ENCODE measurements around the gene ACOT12.
"Not testable (repeated sequence)": the region's sequence is repeated elsewhere in the genome, so short reads cannot be mapped to it uniquely, and the experiment has no call there.

ACOT12 gene

DNA sequence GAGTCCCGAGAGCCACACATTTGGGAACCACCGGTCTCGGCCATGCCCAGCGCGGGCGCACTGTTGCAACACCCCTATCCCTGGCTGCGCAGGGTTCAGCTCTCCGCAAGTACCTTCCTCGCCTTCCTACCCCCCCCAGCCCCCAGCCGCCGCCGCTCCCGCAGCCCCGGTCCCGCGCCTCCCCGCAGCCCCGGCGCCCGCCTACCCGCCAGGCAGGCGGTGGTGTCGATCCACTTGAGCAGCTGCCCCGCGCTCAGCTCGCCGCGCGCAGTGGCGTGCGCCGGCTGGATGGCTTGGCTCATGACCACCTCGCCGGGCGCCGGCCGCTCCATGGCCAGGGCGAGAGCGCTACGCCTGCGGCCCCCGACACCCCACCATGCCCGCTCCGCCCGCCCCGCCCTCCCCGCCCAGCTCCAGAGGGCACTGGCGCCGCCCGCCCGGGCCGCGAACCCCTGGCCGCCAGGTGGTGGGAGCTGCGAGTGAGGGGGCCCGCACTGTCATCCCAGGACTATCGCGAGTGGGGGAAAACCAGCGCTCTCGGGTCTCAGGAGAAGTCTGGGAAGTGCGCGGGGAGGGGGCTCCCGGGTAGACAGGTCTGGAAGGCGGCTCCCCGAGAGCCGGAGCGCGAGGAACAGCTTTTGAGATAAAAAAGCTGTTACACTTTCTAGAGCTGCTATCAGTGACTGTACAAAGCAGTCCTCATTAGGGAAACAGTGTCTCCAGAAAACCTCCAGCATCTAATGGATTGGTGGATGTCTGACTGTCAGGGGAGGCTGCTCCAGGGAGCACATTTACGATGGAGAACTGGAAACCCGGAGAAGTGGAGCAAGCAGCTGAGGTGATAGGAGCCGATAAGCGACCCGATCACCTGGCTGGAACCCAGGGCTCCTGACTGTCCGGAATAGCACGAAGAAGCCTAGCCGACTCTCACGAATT, at the start of gene ACOT12:
Gene ACOT12 (minus strand): TSS at position 352 of the 936 bp plus-strand sequence. CDS start 20 bp downstream, at position 332.
- DNase-seq = no peak

DNA sequence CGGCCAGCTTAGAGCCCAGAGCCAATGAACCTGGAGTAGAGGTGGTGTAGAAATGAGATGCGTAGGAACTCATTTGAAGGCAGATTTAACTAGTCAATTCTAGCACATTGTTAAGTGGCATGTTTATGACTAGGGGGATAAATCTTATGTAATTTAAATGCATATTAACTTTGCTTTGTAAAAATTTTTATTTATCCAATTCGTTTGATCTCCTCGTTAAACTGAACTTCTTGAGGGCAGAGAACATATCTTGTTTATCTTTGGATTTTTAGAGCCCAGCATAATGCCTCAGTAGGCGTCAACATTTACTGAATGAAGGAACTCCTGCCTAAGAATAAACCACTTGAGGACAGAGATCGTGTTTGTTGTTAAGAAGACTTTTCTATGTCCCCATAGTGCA, 41.1 kb upstream of the ACOT12 start:
- DNase-seq = no peak

DNA sequence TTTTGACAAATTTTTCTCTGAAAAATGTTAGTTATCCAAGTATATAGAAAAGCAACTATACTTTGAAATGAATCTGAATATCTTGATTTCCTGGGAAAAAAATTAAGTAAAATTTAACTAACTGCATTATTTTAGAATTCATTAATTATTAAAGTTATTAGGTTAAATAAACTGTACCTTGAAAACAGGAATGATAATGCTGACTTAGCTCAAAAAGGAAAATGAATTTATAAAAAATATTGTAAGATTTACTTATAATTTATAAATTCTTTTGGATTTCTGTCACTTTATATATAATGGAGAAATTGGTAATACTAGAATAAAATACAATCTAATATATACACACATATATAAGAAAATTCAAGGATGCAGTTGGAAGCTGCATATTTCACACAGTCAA, 36.1 kb upstream of the ACOT12 start:
- no peak for DNase-seq

DNA sequence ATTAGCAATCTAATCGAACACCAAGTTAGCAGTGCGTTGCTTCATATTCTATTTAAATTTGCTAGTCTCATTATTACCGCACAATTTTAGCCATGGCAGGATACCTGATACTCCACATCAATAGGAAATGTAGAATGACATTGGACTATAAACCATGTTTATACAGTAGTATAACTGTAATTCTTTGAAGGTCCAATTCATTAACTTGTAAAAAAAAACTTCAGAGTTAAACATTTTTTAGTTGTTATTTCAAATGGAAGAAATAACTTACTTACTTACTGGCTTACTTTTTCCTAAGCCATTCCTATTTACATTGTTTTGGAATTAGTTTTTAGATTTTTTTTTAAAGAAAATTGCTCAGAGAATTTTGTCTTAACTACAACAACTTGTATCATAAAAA, 35.4 kb upstream of the ACOT12 start:
- no peak for DNase-seq

DNA sequence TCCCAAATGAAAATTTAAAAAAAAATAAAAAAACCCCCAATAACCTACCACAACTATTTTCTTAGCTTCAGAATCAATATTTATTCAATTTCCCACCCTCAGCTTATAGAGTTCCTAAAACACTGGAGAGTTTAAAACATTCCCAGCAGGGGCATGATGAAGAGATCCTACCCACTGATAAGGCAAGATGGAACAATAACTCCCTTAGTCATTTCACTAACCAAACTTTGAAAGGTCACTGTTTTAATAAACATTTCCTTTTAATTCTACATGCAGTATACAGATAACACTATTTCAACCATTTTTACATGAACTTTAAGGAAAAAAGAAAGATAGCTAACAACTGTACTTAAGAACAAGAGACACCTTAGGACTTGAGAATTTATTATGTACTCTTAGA, 34.9 kb upstream of the ACOT12 start:
- no peak for DNase-seq

DNA sequence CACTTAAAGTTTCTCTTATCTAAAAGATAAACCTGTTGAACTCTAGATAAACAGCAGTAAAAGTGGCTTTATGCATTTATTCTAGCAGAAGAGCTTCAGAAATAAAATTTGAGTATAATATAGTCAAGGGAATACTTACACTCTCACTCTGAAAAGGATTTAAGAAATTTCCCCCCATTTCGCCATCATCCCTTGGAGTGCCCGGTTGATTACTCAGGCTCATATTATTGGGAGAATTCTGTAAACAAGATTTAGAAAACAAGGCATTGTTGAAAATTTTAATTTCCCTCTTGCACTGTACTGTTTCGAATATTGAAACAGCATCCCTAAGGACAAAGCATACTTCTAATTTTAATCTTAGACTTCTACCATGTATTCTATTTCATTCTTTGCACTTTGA, 34.5 kb upstream of the ACOT12 start:
- DNase-seq = no peak

DNA sequence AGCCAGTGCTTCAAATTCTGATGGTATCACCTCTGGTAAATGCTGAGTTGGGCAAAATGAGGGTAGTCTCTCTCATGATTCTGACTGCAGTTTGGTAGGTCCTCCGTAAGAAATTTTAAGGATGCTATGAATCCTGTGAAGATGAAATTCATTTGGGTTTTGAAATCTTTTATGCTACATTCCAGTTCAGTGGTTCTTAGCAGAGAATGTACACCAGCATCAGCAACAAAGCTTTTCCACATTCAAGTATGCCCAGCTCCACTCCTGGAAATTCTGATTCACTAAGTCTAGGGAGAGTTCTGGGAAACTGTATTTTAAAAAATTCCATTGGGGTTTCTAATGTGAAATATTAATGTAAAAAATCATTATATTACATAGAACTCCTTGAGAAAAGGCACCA, 33.6 kb upstream of the ACOT12 start:
- DNase-seq = no peak

DNA sequence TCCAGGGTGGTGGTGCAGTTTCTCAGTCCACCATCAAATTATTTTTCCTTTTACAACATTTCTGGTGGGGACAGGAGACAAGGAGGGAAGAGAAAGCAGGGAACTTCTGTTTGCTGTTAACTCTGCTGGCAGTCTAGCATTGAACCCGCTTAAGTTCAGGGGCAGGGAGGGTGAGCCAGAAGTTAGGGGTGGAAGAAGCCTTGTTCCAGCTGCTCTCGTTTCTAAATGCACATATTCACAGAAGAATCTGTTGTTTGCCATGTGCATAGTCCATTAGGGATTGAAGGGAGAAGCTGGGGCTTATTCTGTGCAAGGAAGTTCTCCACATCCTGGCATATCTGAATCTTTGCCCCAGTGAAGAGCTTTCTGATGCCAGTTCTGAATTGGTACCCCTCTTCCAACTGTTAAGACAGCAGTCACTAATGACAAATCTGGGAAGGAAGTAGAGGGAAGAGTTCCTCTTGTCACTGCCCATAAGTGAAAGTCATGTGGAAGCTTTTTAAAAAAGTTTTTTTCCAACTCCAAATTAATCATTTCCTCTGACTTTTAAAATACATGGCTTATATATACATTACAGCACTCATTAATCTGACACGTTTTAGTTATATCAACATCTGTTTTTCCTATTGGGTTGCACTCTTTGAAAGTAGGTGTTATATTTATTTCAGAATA, 32.6 kb upstream of the ACOT12 start:
- DNase-seq = no peak

DNA sequence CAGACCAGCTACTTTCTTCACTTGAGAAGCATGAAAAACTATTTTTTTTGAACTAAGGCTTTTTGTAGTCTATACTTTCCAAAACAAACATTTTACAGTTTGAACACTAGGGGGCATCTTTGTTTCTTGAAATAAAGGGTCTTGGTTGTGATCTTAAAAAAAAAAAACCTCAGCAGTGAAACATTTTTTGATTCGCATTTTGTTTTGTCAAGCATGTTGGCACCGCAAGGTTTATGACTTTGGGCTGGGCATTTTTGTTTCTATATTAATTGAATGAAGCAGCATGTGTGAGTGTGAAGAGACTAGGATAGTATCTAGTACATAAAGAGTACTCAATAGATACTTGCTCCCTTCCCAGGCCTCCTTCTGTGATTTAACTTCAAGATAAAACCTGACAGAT, 31.6 kb upstream of the ACOT12 start:
- DNase-seq = peak; percentile 36

DNA sequence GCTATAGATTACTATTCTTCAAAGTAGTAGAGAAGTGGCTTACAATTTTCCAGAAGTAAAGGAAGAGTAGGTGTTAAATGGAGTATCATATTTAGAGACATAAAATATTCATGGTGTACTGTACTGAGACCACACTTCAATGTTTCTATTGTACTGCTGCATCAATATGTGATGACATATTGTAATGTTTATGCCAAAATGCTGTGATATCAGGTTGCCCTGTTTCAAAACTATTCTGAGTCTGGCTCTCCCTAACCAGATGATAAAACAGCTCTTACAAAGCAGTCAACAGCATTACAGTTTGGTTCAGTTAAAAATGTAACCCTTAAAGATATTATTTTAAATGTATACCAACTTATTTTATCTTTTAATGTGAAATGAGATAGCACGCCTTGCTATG, 30.8 kb upstream of the ACOT12 start:
- DNase-seq = no peak

DNA sequence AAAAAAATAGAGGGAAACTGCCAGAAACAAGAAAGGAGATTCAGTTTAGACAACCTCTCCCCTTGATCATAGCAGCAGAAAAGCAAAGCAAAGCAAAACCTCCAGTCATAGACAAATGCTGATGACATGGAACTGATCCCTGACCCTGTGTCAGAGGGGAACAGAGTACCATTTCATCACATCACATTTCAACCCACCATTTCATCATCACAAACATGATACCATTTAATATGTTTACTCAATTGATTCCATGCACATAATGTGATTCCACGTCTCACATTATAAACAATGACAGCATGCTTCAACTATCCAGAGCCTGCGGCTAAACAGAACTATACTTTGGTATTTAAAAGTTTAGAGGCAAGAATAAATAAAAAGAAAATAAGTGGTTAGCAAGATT, 28.7 kb upstream of the ACOT12 start:
- DNase-seq = no peak

DNA sequence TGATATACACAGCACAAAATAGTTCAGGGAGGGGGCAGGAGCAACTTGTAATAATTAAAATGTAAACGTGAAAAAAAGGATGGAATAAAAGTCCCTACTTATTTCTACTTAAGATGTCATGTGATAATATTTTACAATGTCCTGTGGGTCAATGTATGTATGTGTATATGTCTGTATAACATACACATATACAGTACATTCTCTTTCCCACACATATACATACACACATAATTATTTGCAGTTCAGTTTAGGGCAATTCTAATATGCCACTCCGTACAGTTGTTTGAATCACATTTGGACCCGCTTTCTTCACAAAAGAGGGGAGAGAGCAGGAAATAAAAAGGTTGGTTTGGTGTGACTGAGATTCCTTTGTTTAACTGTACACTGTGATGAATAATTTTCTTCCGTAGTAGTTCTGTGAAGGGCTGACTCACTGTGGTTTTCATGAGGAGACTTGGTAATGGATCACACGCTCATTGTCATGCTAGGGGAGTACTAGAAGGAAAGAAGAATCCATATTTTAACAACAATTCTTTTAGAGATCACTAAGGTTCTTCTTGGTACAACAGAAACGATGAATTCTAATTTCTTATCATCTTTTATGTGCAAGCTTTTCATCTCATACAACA, 26.2 kb upstream of the ACOT12 start:
- no peak for DNase-seq

DNA sequence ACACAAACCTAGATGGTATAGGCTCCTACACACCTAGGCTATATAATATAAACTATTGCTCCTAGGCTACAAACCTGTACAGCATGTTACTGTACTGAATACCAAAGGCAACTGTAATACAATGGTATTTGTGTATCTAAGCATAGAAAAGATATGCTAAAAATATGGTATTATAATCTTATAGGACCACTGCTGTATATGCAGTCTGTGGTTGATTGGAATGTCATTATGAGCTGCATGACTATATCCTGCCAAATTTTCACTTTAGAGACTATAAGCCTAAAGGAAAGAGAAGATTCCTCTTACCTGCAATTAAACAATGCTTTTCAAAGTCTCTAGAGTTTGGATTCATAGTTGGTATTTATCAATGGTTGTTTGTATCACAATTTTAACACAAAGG, 24.7 kb upstream of the ACOT12 start:
- no peak for DNase-seq

DNA sequence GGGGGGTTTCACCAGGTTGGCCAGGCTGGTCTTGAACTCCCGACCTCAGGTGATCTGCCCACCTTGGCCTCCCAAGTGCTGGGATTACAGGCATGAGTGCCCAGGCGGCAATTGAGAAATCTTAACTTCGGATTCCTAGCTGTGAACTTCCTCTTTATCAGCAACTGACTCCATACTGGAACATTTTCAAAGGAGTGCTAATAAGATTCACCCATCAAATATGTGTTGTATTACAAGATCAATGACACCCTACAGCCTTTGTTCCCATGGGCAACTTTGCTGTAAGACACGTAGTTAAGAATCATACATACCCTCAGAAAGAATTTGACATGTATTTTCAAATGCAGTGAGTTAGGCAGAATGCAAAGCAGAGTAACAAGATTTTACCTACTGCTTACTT, 23.1 kb upstream of the ACOT12 start:
- no peak for DNase-seq

DNA sequence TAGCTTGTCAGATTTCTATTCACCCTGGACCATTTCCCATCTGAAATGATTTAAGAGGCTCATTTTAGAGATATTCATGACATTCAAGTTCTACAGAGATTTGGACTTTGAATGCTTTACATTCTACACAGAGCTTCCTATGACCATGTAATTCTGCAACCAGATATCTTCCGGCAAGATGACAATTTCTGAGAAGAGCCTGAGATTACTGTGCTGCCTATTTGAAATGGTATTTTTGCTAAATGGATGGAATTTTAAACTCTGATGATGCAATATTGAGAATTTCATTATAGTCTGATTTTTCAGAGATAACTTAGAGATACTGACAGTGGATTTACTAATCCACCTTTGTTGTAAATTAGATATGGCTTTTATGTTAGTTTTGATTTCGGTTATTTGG, 16.0 kb upstream of the ACOT12 start:
- no peak for DNase-seq

DNA sequence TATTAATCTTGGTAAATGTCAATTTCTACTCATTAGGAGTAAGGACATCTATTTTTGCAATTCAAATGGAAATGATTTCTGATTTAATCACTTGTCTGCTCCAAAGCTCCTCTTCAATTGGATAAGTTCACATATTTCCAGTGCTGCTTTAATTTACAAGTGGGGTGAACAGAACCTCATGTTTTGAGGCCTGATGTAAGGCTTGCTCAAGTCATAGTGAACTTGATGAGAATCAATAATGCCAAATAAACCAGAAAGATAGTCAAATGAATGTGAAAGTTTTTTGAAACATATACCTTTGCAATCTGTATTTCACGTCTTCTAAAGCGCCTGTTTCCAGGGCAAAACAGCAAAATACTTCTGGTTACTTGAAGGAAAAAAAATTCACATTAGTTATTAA, 15.4 kb upstream of the ACOT12 start:
- DNase-seq = no peak

DNA sequence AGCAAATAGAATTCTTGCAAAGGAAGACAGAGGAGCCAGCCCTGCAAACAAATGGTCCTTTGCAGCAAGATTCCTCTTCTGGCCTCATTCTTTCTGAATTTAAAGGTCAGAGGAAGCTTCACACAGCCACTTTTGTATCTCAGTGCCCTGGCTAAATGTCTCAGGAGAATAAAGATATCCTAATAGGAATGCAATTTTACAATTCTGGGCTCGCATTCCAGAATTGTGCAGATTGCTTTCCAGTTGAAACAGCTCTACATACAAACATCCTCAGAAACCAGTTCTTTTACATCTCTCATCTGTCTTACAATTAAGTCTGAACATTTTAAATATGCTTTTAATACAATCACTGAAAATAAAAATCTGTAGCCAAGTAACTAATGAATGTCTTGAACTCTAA, 14.6 kb upstream of the ACOT12 start:
- DNase-seq = no peak

DNA sequence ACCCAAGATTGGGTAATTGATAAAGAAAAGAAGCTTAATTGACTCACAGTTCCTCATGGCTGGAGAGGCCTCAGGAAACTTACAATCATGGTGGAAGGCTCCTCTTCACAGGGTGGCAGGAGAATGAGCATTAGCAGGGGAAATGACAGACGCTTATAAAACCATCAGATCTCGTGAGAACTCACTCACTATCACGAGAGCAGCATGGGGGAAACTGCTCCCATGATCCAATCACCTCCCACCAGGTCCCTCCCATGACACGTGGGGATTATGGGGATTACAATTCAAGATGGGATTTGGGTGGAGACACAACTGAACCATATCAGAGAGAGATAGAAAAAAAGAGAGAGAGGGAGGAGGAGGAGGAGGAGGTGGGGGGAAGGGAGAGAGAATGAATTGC, 13.9 kb upstream of the ACOT12 start:
- not testable (repeated sequence) for DNase-seq

DNA sequence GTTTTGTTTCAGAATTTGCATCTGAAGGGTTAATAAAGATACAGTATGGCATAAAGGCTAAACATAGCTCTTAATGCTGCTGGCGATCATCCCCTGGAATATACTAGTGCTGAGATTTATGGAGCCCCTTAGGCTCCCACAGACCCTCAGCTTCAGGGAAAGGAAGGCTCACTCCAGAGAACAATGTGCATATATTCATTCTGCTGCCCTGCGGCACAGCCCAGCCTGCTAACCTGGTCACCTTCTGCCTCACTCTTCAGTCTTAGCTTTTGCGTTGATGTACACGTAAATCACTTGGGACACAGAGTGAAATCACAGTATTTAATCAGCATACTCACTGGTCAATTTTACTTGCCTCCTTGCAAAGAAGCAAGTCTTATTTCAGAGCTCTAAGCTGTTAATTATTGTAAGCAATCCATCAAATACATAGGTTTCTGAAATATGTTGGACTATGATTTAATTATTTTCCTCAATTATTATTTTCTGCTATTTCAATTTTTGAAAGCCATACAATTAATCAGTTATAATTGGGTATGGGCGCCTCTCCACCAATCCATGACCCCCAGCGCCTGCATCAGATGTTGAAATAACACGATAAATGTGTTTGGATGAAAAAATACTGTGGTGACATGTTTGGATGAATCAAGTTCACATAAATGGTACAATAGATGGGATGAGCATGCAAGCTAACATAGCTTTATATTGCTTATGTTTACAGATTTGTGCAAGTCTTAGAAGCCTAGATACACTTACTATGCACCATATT, 11.4 kb upstream of the ACOT12 start:
- no peak for DNase-seq

DNA sequence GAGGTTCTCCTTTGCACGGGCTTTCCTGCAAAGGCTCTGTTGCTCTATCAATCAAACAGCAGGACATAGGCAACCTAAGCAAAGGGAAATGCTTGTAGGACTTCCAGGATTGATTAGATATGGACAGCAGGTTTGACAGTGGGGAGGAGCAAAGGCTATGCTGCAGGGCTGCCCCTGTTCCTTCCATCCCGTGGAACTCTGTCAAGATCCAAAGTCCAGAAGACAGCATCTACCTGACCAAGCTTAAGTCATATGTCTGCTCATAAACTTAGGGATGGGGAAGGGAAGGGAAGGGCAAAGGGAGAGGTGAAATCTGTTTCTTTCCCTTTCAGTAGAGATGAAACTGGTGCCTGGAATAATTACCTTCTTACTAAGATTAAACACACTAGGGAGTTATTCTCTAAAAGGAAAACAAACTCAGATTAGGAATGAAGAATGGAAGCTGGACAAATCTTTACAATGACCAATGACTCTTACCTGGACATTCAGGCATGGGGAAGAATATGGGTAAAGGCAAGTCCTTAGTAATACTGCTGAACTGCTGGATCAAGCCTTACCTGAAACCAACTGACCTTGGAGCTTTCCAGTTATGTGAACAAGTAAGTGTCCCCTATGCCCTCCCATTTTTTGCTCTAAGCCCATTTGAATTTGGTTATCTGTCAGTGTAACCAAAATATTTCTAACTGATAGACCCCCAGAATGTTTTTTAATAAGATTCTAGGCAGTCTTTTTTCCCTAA, 8.4 kb upstream of the ACOT12 start:
- DNase-seq = no peak

DNA sequence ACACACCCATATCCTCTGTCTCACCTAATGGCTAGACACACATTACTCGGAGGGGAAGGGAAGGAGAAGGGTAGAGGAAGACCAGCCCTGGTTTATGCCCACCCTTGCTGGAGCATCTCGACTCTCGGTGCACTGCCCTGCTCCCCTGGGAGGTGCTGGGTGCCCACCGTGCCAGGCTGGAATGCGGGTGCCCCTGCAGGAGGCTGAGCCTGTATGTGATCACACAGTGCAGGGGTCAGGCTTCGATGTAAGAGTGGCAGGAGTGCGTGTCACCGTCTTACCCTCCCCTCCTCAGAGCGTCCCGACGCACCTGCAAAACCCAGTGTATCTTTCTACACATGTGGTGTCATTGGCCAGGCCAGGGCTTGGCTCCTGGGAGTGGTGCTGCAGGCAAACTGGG, 7.3 kb upstream of the ACOT12 start:
- DNase-seq = no peak

DNA sequence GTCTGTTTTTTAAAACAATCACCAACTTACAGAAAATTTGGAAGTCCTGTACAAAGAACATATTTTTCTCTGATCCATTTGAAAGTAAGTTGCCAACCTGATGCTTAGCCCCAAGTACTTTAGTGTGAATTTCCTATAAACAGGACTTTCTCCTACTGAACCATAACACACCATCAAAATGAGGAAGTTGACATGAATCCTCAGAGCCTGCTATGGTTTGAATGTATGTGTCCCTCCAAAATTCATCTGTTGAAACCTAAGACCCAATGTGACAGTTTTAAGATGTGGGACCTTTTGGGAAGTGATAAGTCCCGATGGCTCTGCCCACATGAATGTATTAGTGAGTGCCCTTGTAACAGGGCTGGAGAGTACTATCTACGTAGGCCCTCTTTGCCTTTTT, 6.4 kb upstream of the ACOT12 start:
- DNase-seq = no peak

DNA sequence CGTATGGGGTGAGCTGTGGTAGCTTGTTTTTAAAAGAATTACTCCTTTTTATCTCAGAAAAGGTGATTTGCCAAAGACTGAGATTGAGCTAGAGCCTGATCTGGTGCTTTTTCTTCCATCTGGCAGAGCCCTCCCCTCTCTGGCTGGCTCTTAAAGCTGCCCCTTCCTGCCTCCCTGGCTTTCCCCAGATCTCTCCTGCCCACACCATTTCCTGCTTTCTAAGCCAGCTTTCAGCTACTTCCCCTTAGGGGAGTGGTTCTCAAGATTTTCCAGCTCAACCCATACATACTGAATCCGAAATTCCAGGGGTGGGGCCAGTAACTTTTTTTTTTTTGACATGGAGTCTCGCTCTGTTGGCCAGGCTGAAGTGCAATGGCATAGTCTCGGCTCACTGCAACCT, 4.8 kb upstream of the ACOT12 start:
- DNase-seq = no peak

Measured in NCI-H1694 (cell line).